Fibroblast of peridontal ligament (primary cell): ENCODE results near the gene PACS1.
A peak's percentile ranks its signal among the peaks of the same experiment; 100 is the strongest.
"Not testable (repeated sequence)": the region's sequence is repeated elsewhere in the genome, so short reads cannot be mapped to it uniquely, and the experiment has no call there.

ENCODE experiments used
- DNase-seq: peaks from one replicate; pipeline ENCODE4 v3.0.0-alpha.2; 2010; ENCODE audit errors: extremely low read depth

Gene PACS1

DNA sequence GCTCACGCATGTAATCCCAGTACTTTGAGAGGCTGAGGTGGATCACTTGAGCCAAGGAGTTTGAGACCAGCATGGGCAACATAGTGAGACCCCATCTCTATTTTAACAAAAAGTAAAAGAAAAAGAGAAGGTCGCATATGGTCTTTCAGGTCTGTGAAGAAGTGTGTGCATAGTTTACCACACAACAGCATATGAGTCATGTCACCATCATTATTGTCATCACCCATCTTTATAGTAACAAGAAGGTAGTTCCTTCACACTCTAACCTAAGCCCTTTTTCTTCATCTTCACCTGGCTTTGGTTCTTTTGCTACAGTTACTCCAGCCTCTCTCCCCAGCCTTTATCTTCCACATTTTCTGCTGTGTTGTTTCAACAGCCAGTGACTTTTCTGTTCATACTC, 39.2 kb downstream of the PACS1 start:
- no peak for DNase-seq

DNA sequence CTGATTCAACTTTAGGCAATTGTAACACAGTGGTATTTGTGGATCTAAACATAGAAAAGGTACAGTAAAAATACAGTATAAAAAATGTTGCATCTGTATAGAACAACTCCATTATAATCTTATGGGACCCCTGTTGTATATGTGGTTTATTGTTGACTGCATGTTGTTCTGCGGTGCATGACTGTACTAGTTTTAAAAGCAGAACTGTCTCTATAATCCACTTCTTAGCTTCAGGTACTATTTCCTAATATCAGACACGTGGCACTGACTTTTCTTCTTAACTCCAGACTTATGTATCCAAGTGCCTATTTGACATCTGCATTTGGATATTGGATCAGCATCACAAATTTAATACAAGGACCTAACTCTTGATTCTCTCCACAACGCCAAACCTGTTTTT, 41.1 kb downstream of the PACS1 start:
- no peak for DNase-seq

DNA sequence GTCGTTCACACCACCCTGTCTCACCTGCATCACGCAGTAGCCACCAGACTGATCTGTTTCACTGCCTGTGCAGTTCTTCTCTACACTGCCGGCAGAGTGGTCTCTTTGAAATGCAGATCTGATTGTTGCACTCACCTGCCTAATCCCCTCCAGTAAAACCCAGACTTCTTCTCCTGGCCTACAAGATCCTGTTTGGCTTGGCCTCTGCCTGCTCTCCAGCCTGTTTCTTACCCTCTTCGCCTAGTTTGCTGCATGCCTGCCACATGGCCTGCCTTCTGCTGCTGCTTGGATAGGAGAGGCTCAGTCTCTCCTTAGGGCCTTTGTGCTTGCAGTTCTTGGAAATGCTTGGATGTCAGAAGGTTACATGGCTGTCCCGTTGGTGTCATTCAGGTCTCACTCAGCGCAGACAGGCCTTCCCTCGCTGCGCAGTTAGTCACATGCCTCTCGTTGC, 42.0 kb downstream of the PACS1 start:
- DNase-seq, result no peak

DNA sequence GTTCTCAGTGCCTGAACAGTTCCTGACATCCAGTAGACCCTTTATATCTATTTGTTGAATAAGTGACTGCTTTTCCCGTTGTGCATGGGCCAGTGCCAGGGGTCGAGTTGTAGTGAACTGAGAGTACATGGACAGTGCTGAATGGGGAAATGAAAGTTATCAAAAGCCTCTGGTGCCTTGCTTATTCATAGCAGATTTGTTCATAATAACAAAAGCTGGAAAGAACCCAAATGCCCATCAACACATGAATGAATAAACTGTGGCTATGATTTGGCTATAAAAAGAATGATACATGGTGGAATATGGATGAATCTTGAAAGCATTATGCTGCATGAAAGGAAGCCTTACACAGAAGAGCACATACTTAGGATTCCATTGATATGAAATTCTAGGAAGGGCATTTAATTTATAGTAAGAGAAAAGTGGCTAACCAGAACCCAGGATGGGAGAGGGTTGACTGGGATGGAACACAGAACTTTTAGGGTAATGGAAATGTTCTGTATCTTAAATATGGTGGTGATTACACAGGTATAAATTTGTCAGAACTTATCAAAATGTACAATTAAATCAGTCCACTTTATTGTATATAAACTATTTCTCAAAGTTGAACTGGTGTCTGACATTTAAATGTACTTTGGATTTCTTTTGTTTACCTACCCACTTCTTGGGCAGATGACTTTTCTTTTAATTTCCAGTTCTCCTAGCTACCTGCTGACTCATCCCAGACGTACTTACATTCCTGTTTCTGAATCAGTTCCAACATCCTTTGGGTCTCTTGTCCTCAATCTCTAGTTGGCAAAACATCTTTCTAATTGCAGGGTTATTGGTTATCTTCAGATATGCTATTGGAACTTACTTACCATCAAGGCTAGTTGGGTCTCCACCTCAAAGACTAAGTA, 42.8 kb downstream of the PACS1 start:
- DNase-seq, result peak; percentile 90

DNA sequence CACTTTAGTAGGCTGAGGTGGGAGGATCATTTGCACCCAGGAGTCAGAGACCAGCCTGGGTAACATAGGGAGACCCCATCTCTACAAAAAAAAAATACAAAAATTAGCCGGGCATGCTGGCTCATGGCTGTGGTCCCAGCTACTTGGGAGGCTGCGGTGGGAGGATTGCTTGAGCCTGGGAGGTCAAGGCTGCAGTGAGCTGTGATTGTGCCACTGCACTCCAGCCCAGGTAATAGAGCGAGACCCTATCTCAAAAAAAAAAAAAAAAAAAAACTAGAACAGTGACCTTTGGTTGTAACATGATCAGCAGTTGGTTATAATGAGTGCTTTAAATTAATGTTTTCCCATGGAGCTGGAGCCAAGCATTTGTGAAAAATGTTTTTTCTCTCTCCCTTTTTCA, 44.9 kb downstream of the PACS1 start:
- DNase-seq, result not testable (repeated sequence)

DNA sequence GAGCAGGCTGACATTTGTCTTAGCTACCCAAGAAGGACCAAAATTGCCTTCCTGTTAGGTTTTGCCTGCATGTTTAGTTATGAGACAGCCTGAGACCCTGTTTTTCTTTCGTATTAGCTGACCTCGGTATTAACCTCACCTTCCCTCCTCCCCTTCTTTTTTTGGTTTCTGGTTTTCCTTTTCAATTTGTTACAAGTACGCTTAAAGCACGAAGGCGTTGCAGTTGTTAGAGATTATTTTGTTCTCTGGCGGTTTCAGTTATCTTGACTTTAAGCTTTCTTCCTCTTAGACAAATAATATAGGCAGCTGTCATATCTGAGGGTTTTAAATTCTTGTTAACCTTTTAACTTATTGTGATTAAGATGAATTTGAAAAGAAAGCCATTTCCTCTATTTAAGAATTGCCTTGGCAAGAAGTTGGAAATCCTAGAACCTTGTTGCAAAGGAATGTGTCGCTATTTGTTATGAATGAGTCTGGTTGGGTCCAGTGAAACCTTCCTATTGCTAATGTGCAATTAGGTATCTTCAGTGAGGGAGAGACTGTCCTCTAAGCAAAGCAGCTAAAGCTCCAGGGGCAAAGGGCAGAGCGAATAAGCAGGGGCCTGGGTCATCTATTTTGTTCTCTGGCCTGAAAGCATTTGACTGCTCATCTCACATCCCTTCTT, 45.7 kb downstream of the PACS1 start:
- no peak for DNase-seq

DNA sequence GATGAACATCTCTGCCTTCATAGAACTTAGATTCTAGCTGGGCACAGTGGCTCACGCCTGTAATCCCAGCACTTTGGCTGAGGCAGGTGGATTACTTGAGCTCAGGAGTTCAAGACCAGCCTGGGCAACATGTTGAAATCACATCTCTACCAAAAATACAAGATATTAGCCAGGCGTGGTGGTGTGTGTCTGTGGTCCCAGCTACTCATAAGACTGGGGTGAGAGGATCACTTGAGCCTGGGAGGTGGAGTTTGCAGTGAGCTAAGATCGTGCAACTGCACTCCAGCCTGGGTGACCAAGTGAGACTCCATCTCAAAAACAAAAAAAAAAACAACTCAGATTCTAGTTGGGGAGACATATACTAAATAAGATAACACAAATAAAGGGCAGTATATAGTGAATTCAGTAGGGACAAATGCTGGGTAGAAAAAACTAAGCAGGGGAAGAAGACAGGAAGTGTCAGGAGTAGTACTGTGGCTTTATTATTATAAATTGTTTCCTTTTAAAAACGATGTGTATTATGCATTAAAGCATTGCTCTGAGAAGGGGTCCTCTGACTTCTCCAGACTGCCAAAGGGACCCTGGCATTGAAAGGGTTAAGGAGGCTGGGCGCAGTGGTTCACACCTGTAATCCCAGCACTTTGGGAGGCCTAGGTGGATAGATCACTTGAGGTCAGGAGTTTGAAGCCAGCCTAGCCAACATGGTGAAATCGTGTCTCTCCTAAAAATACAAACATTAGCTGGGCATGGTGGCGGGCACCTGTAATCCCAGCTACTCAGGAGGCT, 46.7 kb downstream of the PACS1 start:
- no peak for DNase-seq

DNA sequence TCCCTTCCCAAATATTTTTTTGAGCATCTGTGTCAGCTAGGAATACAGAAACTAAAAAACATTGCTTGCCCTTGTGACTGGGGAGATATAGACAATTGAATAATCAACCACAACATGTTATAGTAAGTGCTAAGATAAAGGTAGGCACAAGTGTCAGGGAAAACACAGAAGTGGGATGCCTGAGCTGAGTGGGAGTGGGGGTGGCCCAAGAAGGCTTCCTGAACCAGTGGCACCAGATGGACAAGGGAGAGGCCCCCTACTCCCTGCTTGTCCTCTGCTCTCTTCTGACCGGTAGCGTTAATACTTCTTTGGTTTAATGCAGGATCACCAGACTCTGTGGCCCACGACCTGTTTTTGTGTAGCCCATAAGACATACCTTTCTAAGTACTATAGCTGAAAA, 48.8 kb downstream of the PACS1 start:
- DNase-seq, result no peak

DNA sequence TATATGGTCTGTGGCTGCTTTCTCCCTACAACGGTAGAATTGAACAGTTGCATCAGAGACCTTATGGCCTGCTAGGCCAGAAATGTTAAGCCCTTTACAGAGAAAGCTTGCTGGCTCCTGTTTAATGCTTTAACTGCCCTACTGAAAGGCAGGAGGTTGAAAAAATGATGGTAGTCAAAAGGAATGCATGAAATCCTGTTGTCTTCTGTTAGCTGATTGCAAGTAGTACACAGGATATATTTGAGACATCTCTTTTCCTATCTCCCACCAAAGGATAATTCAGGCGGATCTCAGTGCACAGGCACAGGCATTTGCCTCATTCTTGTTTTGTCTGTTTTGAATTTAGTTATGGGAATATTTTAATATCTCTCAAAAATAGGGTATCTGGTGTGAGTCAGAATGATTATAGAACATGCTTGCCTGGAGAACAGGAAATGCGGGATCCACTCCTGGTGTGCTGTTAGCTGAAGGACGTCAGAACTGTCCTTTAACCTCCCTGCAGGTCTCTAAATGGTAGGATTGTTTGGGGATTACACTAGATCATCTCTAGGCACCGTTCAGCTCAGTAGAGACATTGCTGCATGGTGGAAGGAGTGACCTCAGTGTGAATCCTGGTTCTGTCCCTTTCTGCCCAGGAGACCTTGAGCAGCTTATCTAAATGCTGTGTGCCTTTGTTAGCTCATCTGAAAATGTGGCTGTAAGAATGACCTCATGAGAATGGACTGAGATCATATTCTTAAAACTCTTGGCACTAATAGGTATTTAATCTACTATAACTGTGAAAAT, 49.5 kb downstream of the PACS1 start:
- peak; percentile 62 for DNase-seq

DNA sequence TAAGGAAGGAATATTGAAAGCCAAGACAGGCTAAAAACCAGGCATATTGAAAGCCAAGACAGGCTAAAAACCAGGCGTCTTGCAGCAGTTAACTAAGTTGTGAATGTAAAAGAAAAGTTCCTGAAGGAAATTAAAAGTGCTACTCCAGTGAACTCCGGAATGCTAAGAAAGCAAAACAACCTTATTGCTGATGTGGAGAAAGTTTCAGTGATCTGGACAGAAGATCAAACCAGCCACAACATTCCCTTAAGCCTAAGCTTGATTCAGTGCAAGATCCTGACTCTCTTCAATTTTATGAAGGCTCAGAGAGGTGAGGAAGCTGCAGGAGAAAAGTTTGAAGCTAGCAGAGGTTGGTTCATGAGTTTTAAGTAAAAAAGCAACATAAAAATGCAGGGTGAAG, 51.4 kb downstream of the PACS1 start:
- no peak for DNase-seq

DNA sequence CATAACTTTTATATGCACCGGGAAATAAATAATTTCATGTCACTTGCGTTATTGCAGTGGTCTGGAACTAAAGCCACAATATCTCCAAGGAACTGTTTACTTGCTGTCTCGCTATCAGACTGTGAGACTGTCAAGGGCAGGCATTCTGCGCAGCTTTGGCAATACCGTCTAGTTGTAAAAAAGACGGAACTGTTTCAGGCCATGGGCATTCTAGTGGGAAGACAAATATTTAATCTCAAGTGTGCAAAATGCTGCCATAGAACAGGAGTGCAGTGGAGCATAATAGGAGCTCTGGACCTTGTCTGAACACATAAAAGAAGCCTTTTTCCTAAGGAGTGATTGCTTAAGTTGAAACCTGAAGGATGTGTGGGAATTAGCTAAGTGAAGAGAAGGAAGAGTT, 53.8 kb downstream of the PACS1 start:
- no peak for DNase-seq

DNA sequence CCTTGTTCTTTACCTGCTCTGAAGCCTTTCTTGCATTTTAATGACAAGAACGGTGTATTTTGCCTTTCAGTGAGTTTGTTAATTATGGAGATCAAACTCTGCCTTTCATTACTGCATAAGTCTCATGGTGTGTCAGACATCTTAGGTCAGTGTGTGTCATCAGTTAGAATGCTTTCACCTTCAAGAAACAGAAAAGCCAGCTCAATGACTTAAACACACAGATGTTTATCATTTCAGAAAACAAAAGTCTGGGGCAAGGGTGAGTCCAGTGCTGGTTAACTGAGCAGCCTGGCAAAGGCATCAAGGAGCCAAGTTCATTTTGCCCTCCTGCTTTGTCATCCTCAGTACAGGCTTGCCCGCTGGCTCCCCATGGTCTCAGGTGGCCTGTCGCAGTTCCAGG, 54.5 kb downstream of the PACS1 start:
- peak; percentile 69 for DNase-seq

DNA sequence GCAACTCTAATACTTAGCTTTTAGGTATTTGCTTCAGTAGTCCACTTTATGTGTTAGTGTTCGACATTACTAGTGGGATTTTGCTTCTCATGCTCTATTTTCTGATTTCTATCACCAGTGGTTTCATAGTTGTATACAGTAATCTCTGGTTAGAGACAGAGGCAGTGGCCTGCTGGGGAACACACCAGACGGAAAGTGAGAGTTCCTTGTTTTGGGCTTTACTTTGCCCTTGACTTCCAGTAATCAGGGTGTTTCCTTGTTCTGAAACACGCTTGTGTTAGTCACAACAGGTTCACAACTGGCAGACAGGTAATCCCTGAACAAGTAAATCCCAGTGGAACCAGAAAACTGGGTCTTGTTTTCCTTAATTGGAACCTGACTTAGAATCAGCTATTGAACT, 56.0 kb downstream of the PACS1 start:
- DNase-seq, result no peak

DNA sequence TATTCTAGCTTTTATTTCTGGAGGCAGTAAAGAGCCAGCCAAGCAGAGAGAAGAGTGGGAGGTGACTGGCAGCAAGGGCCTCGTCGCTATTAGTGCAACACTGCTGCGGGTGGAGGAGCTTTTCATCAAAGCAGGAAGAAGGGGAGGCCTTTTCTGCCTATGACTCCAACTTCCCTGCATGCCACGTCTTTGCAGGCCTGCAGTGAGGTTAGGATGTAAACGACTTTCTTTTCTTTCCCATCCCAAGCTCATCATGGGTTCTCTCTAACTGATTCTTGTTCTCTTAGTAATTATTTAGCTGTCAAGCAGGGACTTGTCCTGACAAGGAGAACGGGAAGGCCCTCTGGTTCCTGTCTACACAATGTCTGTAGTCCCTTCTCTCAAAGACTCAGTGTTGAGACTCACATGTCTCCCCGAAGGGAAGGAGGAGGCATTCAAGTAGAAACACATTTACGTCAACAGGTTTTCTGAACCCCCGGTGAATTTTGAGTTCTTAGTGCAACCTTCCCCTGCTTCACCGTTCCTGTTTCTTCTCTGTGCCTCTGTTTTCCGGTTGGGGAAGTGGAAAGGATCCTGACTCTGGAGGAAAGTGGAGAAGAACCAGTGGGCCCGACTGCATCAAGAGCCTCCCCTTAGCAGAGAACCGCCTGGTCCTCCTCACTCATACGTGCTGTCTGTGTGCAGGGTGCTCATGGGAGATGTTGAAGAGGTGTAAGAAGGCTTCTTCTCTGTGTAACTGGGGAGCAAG, 56.9 kb downstream of the PACS1 start:
- peak; percentile 68 for DNase-seq

DNA sequence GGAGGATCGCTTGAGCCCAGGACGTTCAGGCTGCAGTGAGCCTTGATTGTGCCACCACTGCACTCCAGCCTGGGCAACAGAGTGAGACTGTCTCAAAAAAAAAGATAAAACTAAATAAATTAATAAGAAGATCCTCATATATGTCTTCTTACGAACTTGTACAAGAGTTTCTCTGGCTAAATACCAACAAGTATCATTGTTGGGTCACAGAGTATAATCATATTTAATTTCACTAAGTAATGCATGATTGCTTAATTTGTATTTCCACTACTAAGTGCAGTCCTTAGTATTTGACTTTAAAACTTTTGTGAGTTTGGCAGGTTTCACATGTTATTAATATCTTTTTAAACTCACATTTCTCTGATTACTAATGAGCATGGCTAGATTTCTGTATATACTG, 60.9 kb downstream of the PACS1 start:
- no peak for DNase-seq

DNA sequence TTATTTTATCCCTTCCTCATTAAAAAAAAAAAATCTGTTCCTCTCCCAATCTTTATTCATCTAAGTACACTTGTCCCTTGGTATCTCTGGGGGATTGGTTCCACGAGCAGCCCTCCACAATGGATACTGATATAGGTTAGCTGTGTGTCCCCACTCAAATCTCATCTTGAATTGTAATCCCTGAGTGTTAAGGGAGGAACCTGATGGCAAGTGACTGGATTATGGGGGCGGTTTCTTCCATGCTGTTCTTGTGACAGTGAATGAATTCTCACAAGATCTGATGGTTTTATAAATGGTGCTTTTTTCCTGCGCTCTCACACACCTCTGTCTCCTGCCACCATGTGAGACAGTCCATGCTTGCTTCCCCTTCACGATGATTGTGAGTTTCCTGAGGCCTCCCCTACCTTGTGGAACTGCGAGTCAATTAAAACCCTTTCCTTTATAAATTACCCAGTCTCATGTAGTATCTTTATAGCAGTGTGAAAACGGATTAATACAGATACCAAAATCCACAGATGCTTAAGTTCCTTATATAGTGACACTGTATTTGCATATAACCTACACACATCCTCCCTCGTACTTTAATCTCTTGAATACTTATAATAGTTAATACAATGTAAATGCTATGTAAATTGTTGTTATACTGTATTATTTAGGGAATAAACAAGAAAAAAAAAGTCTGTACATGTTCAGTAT, 62.0 kb downstream of the PACS1 start:
- no peak for DNase-seq

DNA sequence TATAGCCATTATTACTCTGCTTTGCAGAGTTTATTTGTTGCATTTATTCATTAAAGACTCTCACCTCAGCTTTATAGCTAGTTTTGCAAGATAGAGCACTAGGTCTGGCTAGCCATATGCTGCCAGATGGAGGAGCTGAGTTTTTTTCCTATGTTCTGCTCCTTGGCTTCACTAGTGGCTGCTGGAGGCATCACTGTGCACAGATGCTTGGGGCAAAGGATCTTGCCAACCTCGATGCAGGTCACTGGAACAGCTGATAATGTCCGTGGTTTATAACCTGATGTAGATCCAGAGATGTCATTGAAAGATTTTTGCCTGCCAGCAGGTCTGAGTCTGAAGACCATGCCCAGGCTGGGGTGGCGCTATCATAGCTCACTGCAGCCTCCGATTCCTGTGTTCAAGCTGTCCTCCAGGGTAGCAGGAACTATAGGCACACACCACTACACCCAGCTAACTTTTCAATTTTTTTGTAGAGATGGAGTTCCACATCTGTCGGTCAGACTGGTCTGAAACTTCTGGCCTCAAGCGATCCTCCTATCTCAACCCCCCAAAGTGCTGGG, 63.2 kb downstream of the PACS1 start:
- DNase-seq, result no peak

DNA sequence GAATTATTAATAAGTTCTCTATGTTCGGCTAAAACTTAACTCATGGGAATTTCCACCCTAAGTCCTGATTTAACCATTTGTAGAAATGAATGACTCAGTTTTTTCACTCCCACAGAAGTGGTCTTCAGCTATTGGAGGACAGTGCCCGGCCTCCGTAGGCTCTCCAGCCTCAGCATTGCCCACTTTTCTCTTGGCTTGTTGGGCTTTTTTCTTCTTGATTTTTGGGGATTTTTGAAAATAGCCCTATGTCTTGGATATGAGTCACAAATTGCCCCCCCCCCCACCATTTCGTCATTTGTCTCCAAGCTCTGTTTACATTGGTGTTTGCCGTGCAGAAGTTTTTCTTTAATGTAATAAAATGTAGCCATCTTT, 66.7 kb downstream of the PACS1 start:
- DNase-seq, result peak; percentile 62

DNA sequence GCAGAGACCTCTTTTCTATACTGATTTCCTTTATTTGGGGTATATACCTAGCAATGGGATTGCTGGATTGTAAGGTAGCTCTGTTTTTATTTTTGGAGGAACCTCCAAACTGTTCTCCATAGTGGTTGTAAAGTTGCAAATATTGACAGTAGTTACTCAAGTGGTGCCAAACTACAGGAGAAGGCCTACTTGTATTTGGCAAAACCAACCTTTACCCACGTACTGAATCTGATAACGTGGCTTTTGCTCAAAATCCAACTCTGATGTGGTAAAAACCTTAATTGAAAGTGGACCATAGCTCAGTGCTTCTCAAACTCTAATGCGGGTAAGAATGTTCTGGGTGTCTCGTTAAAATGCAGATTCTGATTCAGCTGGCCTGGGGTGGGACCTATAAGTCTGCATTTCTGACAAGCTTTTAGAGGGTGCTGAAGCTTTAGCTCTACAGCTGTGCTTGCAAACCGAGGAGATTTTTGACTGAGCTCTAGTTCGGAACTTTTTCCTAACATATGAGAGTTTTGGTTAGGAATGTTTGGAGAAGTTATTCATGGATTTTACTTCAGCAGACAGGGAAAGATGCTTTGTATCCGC, 69.8 kb downstream of the PACS1 start:
- DNase-seq, result no peak
